Stimulated activated CD4-positive, alpha-beta T cell treated with anti-CD3 and anti-CD28 coated beads, TNF-alpha, amount 100 ng/mL, for 24 hours (primary cell): ENCODE data around the gene IFRD2.
"Not testable (repeated sequence)": the region's sequence is repeated elsewhere in the genome, so short reads cannot be mapped to it uniquely, and the experiment has no call there.

Experiments
- DNase-seq, 3 experiments: peaks; one replicate each; pipeline ENCODE4 v3.0.0-alpha.2; 2020; ENCODE audit warnings: low read depth in 3 of 3

The IFRD2 gene

GRCh38 chr3:50286322-50287227, 5.7 kb downstream of the IFRD2 start:
- DNase-seq, result no peak

GRCh38 chr3:50284121-50284520, 8.1 kb downstream of the IFRD2 start:
- DNase-seq, result not testable (repeated sequence)

GRCh38 chr3:50279255-50280016, 12.8 kb downstream of the IFRD2 start:
- DNase-seq, result no peak

GRCh38 chr3:50278880-50279224, 13.4 kb downstream of the IFRD2 start, which contains the start of gene LSMEM2:
LSMEM2 (plus strand) TSS chr3:50279087; CDS start chr3:50279114, 27 bp downstream.
- DNase-seq, result no peak

GRCh38 chr3:50278123-50278879, 13.9 kb downstream of the IFRD2 start:
- no peak for DNase-seq

- DNase-seq, result no peak
These were observed 15.5 kb downstream of the IFRD2 start for GRCh38 chr3:50276762-50277101.

GRCh38 chr3:50275996-50276761, 16.1 kb downstream of the IFRD2 start:
- DNase-seq, result peak in 2 of 3 experiments; percentile 23 to 40

- DNase-seq, result no peak
These were observed 16.9 kb downstream of the IFRD2 start for GRCh38 chr3:50275141-50275995.

GRCh38 chr3:50274371-50275104, 17.7 kb downstream of the IFRD2 start:
- peak; percentile 45 to 77 (median 51) for DNase-seq

GRCh38 chr3:50273689-50274065, 18.6 kb downstream of the IFRD2 start:
- DNase-seq, result no peak

GRCh38 chr3:50272911-50273688, 19.1 kb downstream of the IFRD2 start:
- DNase-seq, result peak; percentile 82 to 90 (median 84)

- not testable (repeated sequence) for DNase-seq
These were observed 19.7 kb downstream of the IFRD2 start for GRCh38 chr3:50272538-50272910.

- no peak for DNase-seq
These were observed 20.8 kb downstream of the IFRD2 start for GRCh38 chr3:50271314-50271936.

GRCh38 chr3:50270422-50271224, 21.6 kb downstream of the IFRD2 start:
- no peak for DNase-seq

- DNase-seq, result no peak
These were observed 22.2 kb downstream of the IFRD2 start for GRCh38 chr3:50269977-50270413.

GRCh38 chr3:50269460-50269859, 22.8 kb downstream of the IFRD2 start:
- DNase-seq, result no peak

- DNase-seq, result no peak
These were observed 23.4 kb downstream of the IFRD2 start, which contains the start of gene SEMA3B for GRCh38 chr3:50268703-50269451. SEMA3B (plus strand) TSS chr3:50269147; CDS start chr3:50269241, 94 bp downstream.
